Mucosa of rectum (tissue), 2 donors: ENCODE measurements around the gene PKLR.
A peak's percentile ranks its signal among the peaks of the same experiment; 100 is the strongest.

Source experiments
- H3K27ac ChIP-seq, 2 donors: one replicate each; pipeline ENCODE4 v1.7.0; 2013; ENCODE audit warnings: inconsistent platforms in 2 of 2, low read depth in 2 of 2, low read length in 2 of 2
- H3K27me3 ChIP-seq, 2 donors: one replicate each; pipeline ENCODE4 v1.7.0; 2013; ENCODE audit warnings: low read length in 2 of 2; ENCODE audit not compliant: control insufficient read depth in 2 of 2, insufficient read depth in 2 of 2
- H3K36me3 ChIP-seq, 2 donors: one replicate each; pipeline ENCODE4 v1.7.0; 2013; ENCODE audit warnings: low read length in 2 of 2; ENCODE audit not compliant: control insufficient read depth in 2 of 2, insufficient read depth in 2 of 2
- H3K4me1 ChIP-seq, 2 donors: one replicate each; pipeline ENCODE4 v1.7.0; 2013; ENCODE audit warnings: low read length in 2 of 2, mild to moderate bottlenecking in 1 of 2; ENCODE audit not compliant: control insufficient read depth in 2 of 2, insufficient read depth in 2 of 2
- H3K4me3 ChIP-seq, 2 donors: one replicate each; pipeline ENCODE4 v1.7.0; 2013; ENCODE audit warnings: low read length in 2 of 2
- H3K9ac ChIP-seq, 2 donors: one replicate each; pipeline ENCODE4 v1.7.0; 2013; ENCODE audit warnings: low read length in 2 of 2, low read depth in 1 of 2, mild to moderate bottlenecking in 1 of 2
- H3K9me3 ChIP-seq, 2 donors: one replicate each; pipeline ENCODE4 v1.7.0; 2013; ENCODE audit warnings: low read length in 2 of 2; ENCODE audit not compliant: control insufficient read depth in 2 of 2
- donor health status: healthy.
- donor health status: Normal muscosa, but diverticular disease.

Gene PKLR

GRCh38 chr1:155261852-155262673, 39.2 kb downstream of the PKLR start, which contains the start of gene SCAMP3:
Gene SCAMP3, minus strand, starts transcription at chr1:155262360. Its CDS starts 209 bp downstream, at chr1:155262151.
- Histone ChIP-seq H3K4me3 (peak within 1 kb of the TSS; percentile 89 to 98), H3K9me3 (no peaks in the 10 kb centered on the region), H3K27me3 (no peaks in the 10 kb centered on the region), H3K27ac (peak within 1 kb of the TSS; percentile 61 to 81), H3K4me1 (peaks cover 14 to 16% of the 10 kb centered on the region in 2 donors), H3K36me3 (peaks cover 33 to 53% of the 10 kb centered on the region in 2 donors), H3K9ac (peak within 1 kb of the TSS; percentile 76 to 80)

- H3K27me3 ChIP-seq = no peaks in the 10 kb centered on the region
Measured at GRCh38 chr1:155261493-155261851, 39.8 kb downstream of the PKLR start.

GRCh38 chr1:155260276-155260675, 41.0 kb downstream of the PKLR start:
- Histone ChIP-seq H3K4me1 (peaks cover 14 to 19% of the 10 kb centered on the region in 2 donors), H3K9ac (no peak overlapping the region), H3K4me3 (no peak overlapping the region), H3K9me3 (no peaks in the 10 kb centered on the region), H3K36me3 (peaks cover 17 to 42% of the 10 kb centered on the region in 2 donors), H3K27ac (no peak overlapping the region), H3K27me3 (no peaks in the 10 kb centered on the region)

More at GRCh38 chr1:155261493-155261851, 39.8 kb downstream of the PKLR start:
- Histone ChIP-seq H3K4me1 (peaks cover 14 to 16% of the 10 kb centered on the region in 2 donors), H3K27ac (peak overlapping the region; percentile 61 to 81), H3K4me3 (peak overlapping the region; percentile 89 to 98), H3K9me3 (no peaks in the 10 kb centered on the region), H3K36me3 (peaks cover 27 to 51% of the 10 kb centered on the region in 2 donors), H3K9ac (peak overlapping the region; percentile 76 to 80)

GRCh38 chr1:155256058-155256852, 45.0 kb downstream of the PKLR start:
- Histone ChIP-seq H3K4me1 (peaks cover 16 to 17% of the 10 kb centered on the region in 2 donors), H3K36me3 (peaks cover 4 to 18% of the 10 kb centered on the region in 2 donors), H3K27ac (peak overlapping the region; percentile 94 to 95), H3K27me3 (no peaks in the 10 kb centered on the region), H3K9ac (peak overlapping the region; percentile 89 to 94), H3K4me3 (peak overlapping the region; percentile 83 to 87), H3K9me3 (no peaks in the 10 kb centered on the region)

- peak within 1 kb of the TSS; percentile 89 to 94 for H3K9ac ChIP-seq
- H3K27me3 ChIP-seq = no peaks in the 10 kb centered on the region
- H3K36me3 ChIP-seq = peaks cover 3 to 18% of the 10 kb centered on the region in 2 donors
- H3K4me3 ChIP-seq = peak within 1 kb of the TSS; percentile 83 to 87
- peak within 1 kb of the TSS; percentile 94 to 95 for H3K27ac ChIP-seq
- no peaks in the 10 kb centered on the region for H3K9me3 ChIP-seq
- peaks cover 13 to 19% of the 10 kb centered on the region in 2 donors for H3K4me1 ChIP-seq
Measured at GRCh38 chr1:155255243-155256007, 45.8 kb downstream of the PKLR start, which contains the start of gene ENTREP3. Gene ENTREP3, minus strand, starts transcription at chr1:155255483. Its CDS starts 606 bp downstream, at chr1:155254877.

GRCh38 chr1:155254714-155255242, 46.5 kb downstream of the PKLR start:
- H3K4me3 ChIP-seq = peak overlapping the region; percentile 83 to 87
- H3K27me3 ChIP-seq = no peaks in the 10 kb centered on the region
- H3K9me3 ChIP-seq = no peaks in the 10 kb centered on the region
- H3K36me3 ChIP-seq = peaks cover 0 to 15% of the 10 kb centered on the region in 2 donors
- peak overlapping the region; percentile 94 to 95 for H3K27ac ChIP-seq
- peak overlapping the region; percentile 32 to 89 for H3K9ac ChIP-seq
- peaks cover 13 to 20% of the 10 kb centered on the region in 2 donors for H3K4me1 ChIP-seq

GRCh38 chr1:155254228-155254713, 47.0 kb downstream of the PKLR start:
- Histone ChIP-seq H3K9me3 (no peaks in the 10 kb centered on the region), H3K27ac (peak overlapping the region in 1 of 2 donors; percentile 94), H3K9ac (peak overlapping the region; percentile 32 to 89), H3K4me3 (peak overlapping the region; percentile 83 to 87), H3K27me3 (no peaks in the 10 kb centered on the region), H3K4me1 (peaks cover 13 to 20% of the 10 kb centered on the region in 2 donors), H3K36me3 (peaks cover 0 to 12% of the 10 kb centered on the region in 2 donors)

- no peaks in the 10 kb centered on the region for H3K27me3 ChIP-seq
- H3K4me3 ChIP-seq = peak overlapping the region in 1 of 2 donors; percentile 83
- peaks cover 0 to 12% of the 10 kb centered on the region in 2 donors for H3K36me3 ChIP-seq
- no peaks in the 10 kb centered on the region for H3K9me3 ChIP-seq
- peak overlapping the region in 1 of 2 donors; percentile 89 for H3K9ac ChIP-seq
- peaks cover 13 to 20% of the 10 kb centered on the region in 2 donors for H3K4me1 ChIP-seq
- no peak overlapping the region for H3K27ac ChIP-seq
Measured at GRCh38 chr1:155253797-155254196, 47.4 kb downstream of the PKLR start.

GRCh38 chr1:155253208-155253607, 48.0 kb downstream of the PKLR start:
- Histone ChIP-seq H3K9me3 (no peaks in the 10 kb centered on the region), H3K9ac (no peak overlapping the region), H3K4me3 (no peak overlapping the region), H3K36me3 (peaks cover 0 to 8% of the 10 kb centered on the region in 2 donors), H3K27ac (no peak overlapping the region), H3K4me1 (peaks cover 13 to 20% of the 10 kb centered on the region in 2 donors), H3K27me3 (no peaks in the 10 kb centered on the region)
